Stimulated activated CD8-positive, alpha-beta memory T cell treated with anti-CD3 and anti-CD28 coated beads, Interleukin-4, amount 100 ng/mL, for 24 hours (primary cell): ENCODE measurements around the gene MATK.

Experiments used
- DNase-seq: peaks from one replicate; pipeline ENCODE4 v3.0.0-alpha.2; 2020; ENCODE audit warnings: low read depth

The MATK gene

DNA sequence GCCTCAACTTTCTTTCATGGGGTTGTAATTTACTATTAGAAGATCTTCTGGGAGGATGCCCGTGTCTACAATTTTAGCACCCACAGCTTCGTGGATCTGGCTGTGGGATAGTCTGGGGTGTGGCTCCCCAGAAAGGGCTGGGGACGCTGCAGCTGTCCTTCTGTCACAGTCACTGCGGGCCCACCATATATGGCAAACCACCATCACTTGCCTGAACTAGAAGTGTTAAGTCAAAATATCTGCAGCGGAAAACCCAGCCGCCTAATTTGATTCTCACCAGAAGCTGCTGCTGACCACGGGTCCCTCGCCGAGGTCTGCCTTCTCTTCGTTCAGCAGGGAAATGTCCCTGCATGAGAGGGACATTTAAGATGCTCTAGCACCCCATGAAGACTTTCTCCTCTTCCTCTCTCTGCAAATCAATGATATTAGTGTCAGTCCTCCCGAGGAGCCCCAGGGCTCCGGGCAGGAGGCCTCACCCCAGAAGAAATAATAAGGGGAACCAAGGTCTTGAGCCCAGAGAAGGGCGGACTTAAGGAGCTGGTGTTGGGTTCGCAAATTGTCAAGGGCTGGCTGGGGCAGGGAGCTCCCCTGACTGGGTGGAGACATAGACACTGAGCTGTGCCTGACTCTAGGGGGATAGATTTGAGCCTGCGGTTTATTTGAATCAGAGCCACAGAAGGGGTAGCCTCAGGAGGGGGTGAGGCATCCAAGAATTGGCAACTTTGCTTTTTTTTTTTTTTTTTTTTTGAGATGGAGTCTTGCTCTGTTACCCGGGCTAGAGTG, 3.0 kb upstream of the MATK start:
- no peak for DNase-seq

DNA sequence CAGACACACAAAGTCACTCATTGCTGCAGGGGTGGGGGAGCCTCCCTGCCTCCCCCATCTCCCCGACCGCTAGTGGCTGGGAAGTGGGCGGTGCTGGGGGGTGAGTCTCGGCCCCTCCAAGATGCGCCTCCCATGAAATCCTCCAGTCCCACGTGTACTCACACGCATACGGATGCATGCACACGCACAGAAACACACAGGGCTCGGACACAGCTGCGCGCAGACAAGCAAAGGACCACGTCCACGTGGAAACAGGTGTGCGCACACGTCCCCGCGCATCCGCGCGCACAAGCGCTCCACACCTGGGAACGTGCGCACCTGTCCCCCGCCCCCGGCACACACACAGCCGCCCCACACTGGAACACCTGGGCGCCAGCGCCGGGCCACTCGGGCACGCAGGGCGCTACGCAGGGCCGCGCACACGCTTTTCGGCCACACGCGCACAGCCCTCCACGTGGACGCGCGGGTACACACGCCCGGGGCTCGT, 687 bp downstream of the MATK start:
- DNase-seq = peak; percentile 44

GRCh38 chr19:3784607-3785450, 1.4 kb downstream of the MATK start:
- DNase-seq = no peak

- DNase-seq = peak; percentile 34
Observed at GRCh38 chr19:3783660-3784584, 2.3 kb downstream of the MATK start.

GRCh38 chr19:3782903-3783302, 3.3 kb downstream of the MATK start:
- DNase-seq = no peak

DNA sequence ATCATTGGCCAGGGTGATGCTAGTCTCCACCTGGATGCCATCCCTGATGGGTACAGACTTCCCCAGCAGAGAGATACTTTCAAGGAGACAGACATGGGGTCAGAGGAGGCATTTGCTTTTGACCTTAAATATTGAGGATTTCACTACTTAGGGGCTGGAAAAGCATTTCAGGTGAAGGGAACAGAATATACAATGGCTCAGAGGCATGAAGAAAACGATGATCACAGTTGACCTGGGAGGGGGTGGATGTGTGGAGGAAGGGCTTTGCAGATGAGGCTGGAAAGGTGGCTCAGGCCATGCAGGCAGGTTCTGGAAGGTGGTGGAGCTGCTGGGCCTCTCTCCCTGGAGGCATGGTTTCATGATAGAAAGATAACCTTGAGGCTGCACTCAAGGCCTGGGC, 3.9 kb downstream of the MATK start:
- no peak for DNase-seq

DNA sequence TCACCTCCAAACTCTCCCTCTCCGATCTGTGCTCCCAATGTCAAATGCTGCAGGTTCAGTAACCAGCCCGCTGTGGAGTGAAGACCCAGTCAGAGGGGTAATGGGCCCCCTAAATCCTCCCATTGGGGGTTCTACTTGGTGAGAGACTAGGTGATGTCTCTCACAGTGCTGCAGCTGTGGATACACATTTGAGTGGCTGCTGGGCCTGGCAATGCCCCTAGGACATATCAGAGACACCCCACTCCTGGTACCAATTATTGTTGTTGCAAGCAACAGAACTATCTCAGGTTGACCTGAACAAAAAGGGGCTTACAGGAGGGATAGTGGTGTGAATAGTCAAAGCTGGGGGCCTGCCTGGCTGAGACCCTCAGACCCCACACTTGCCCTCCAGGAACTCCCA, 4.6 kb downstream of the MATK start:
- no peak for DNase-seq

DNA sequence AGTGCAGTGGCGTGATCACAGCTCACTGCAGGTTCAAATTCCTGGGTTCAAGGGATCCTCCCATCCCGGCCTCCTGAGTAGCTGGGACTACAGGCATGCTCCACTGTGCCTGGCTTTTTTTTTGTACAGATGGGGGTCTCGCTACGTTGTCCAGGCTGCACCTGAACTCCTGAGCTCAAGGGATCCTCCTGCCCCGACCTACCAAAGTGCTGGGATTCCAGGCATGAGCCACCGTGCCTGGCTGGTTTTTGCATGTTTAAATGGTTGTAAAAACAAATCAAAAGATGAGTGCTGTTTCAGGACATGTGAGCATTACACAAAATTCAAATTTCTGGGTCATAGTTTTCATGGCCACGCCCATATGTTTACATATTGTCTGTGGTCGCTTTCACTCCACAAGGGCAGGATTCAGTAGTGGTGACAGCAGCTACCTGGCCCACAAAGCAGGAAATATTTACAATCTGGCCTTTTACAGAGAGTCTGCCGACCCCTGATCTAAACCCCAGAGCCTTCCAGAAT, 5.3 kb downstream of the MATK start:
- no peak for DNase-seq

GRCh38 chr19:3778899-3779723, 7.1 kb downstream of the MATK start:
- no peak for DNase-seq

- DNase-seq = no peak
Observed at GRCh38 chr19:3778104-3778867, 7.9 kb downstream of the MATK start.

DNA sequence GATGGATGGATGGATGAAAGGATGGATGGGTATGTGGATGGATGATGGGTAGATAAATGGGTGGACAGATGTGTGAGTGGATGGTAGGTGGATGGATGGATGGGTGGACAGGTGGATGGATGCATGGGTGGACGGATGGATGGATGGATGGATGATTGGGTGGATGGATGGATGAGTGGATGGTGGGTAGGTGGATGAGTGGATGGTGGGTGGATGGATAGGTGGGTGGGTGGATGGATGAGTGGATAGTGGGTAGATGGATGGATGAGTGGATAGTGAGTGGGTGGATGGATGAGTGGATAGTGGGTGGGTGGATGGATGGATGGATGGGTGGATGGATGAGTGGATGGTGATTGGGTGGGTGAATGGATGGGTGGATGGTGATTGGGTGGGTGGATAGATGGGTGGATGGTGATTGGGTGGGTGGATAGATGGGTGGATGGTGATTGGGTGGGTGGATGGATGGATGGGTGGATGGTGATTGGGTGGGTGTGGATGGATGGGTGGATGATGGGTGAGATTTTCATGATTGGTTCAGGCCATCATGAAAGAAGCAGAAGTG, 9.6 kb downstream of the MATK start:
- DNase-seq = no peak

- DNase-seq = no peak
Observed at GRCh38 chr19:3775831-3776230, 10.3 kb downstream of the MATK start.

GRCh38 chr19:3775374-3775711, 10.8 kb downstream of the MATK start:
- no peak for DNase-seq

DNA sequence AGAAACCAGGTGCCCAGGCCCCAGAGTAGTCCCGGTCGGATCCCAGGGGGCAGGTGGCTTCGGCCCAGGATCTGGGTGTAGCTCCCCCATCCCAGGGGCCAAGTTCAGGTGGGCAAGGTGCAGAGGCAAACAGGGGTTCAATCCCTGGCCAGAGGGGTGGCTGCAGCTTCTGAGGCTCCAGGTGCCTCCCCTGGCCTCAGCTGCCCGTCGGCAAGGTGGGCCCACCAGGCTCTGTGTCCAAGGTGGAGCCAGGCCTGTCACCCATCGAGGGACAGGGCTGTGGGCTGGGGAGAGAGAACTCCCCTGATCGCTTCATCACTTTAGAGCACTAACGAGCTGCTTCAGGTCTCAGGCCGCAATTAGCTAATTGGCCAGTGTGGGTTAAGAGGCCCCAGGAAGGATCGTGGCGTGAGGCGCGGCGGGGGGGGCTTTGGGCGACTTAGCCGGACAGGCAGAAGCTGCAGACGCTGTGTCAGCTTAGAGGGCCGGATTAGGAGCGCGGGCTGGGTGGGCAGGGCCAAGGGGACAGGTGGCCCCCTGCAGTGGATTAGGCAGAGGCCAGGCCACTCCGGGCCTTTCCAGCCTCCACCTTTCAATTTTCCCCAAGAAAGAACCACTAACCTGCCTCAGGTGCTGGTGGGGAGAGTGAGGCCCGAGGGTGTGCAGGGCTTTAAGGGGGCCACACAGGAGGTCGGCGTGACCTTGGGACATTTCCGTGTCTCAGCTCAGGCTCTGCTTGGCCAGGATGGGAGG, 11.4 kb downstream of the MATK start:
- no peak for DNase-seq

GRCh38 chr19:3773814-3774515, 12.2 kb downstream of the MATK start:
- no peak for DNase-seq

DNA sequence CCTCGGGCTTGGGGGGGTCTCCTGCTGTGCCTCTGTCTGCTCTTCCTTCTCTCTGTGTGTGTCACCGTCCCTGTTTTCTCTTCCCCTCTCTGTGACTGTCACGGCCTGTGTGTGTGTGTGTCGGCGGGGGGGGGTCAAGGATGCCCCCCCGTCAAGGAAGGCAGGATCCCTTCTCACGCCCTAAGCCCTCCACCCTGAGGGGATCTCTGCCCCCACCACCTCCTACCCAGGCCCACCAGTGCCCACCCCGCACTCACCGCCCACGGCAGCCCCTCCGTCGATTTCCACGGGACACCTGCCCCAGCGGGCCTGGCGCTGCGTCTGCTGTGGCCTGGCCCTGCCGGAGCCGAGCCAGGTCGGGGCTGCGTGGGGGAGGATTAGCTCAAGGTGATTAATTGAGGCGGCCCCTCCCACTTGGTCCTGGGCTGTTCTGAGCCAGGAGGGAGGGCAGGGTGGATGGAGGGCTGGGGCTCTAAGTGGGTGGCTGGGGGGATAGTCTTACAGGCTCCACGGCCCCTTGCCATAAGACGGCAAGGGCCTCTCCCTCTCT, 14.2 kb downstream of the MATK start, which contains the start of gene RAX2:
Gene RAX2 (minus strand): TSS at position 323 of the 550 bp plus-strand sequence. CDS start 486 bp downstream, outside the sequence.
- no peak for DNase-seq

GRCh38 chr19:3771000-3771905, 14.9 kb downstream of the MATK start:
- DNase-seq = no peak
